ENCODE measurements around the gene FTO. TPM values are rescaled to one million over a fixed set of nuclear protein-coding genes. Genes with fewer than 3 reads are reported as not detected.

Gene FTO
- total and polyA plus RNA-seq, 2 of the 8 experiments (the other 6 are each of a cell fraction or from before 2014, with no cell fraction given): 34.5 to 59.8 TPM

GRCh38 chr16:53933407-53933806 lies 229.5 kb downstream of the FTO start:
- 87% methylated on average over 3 of the region's 3 CpGs; no CpG with 5 or more reads in 1 of the 2 experiments for WGBS, 2 experiments (ENCODE audit: extremely low coverage in 1 of 2, insufficient coverage in 1 of 2, insufficient read length in 1 of 2, insufficient replicate concordance in 2 of 2, low coverage in 1 of 2, low lambda C conversion rate in 2 of 2, missing lambda C conversion rate in 1 of 2)
- Histone ChIP-seq H3K79me1 (ENCODE audit: low read depth, low read length) (no peaks in the 10 kb centered on the region), H2BK12ac (ENCODE audit: low read depth, low read length) (no peak overlapping the region), H3K23ac (ENCODE audit: insufficient read length) (no peak overlapping the region), H3K9ac (replicated peaks in 1 of 4; ENCODE audit: extremely low read depth in 1 of 4, low read depth in 3 of 4, low read length in 3 of 4) (no peak overlapping the region), H3K4me1 (replicated peaks in 1 of 4; ENCODE audit: control insufficient read depth in 3 of 4, insufficient read depth in 4 of 4, low read length in 3 of 4) (no peaks in the 10 kb centered on the region), H3K4me2 (ENCODE audit: insufficient read depth in 1 of 2, low read depth in 2 of 2, low read length in 2 of 2) (no peak overlapping the region), H2BK120ac (replicated peaks; ENCODE audit: low read depth, low read length) (no peak overlapping the region), H2AK5ac (ENCODE audit: low read depth, low read length) (no peak overlapping the region), H2AFZ (ENCODE audit: low read length) (no peak overlapping the region), H3K27ac (ENCODE audit: low read depth, low read length) (no peak overlapping the region), H2BK15ac (ENCODE audit: low read length) (no peak overlapping the region), H4K8ac (ENCODE audit: extremely low read depth, insufficient read depth, low read length) (no peak overlapping the region), H3K18ac (ENCODE audit: extremely low read depth, low read length) (no peak overlapping the region), H3K4ac (replicated peaks; ENCODE audit: insufficient read length, low read depth, low read length) (no peak overlapping the region), H2BK5ac (ENCODE audit: low read depth, low read length) (no peak overlapping the region), H3K14ac (ENCODE audit: insufficient read length) (no peak overlapping the region), H3K27me3 (replicated peaks in 1 of 4; ENCODE audit: control insufficient read depth in 3 of 4, extremely low read depth in 1 of 4, insufficient read depth in 3 of 4, low read length in 3 of 4) (no peaks in the 10 kb centered on the region), H2BK20ac (ENCODE audit: low read length) (no peak overlapping the region), H3K9me3 (ENCODE audit: insufficient read depth in 2 of 2, low read depth in 1 of 2, low read length in 1 of 2) (no peaks in the 10 kb centered on the region), H4K20me1 (replicated peaks in 1 of 2; ENCODE audit: control insufficient read depth in 1 of 2, insufficient read depth in 2 of 2, low read length in 2 of 2) (no peaks in the 10 kb centered on the region), H3K23me2 (ENCODE audit: low read depth, low read length) (no peaks in the 10 kb centered on the region), H4K91ac (replicated peaks; ENCODE audit: insufficient read length, low read length) (no peak overlapping the region), H3K36me3 (ENCODE audit: control insufficient read depth in 2 of 4, insufficient read depth in 4 of 4, low read length in 3 of 4) (no peaks in the 10 kb centered on the region), H3K4me3 (ENCODE audit: extremely low read depth in 1 of 4, insufficient read depth in 2 of 4, low read depth in 3 of 4, low read length in 4 of 4) (no peak overlapping the region), H4K5ac (ENCODE audit: insufficient read length, low read depth, low read length) (no peak overlapping the region), H3K79me2 (ENCODE audit: control insufficient read depth in 1 of 2, insufficient read depth in 2 of 2, low read length in 2 of 2) (no peaks in the 10 kb centered on the region), H3K56ac (replicated peaks; ENCODE audit: insufficient read length, low read depth, low read length) (no peak overlapping the region)
- POLR2A ChIA-PET (ENCODE audit: partially characterized antibody): no interaction called here
- TF ChIP-seq GABPA (IDR thresholded peaks at IDR 0.05; ENCODE audit: borderline replicate concordance, insufficient read depth, low read length): no peak
- no peak for TF ChIP-seq SP2 (IDR thresholded peaks at IDR 0.05; ENCODE audit: low read length)
- no peak for TF ChIP-seq RXRA (IDR thresholded peaks at IDR 0.05; ENCODE audit: insufficient read depth, low read depth, low read length)
- DNase-seq (ENCODE audit: low read depth in 1 of 2, low spot score in 2 of 2): no peak
- no peak for FAIRE-seq
- CTCF ChIA-PET (ENCODE audit: partially characterized antibody): interaction anchor here (1.0 to 1.2 kb wide), 2 partner anchors 14 to 258 kb away, joined by 3 read pairs; no protein-coding TSS in a partner anchor

All from H1 (cell line).